ENCODE results near the gene GOLGA3.
"Not testable (repeated sequence)": the region's sequence is repeated elsewhere in the genome, so short reads cannot be mapped to it uniquely, and the experiment has no call there.

GOLGA3 gene

GRCh38 chr12:132828706-132829534 lies at the start of gene GOLGA3:
Gene GOLGA3 (minus strand): TSS chr12:132828869. CDS start chr12:132822128, 6,741 bp downstream.
- peak; percentile 26 to 96 (median 87) for DNase-seq

GRCh38 chr12:132874620-132875019 lies 46.0 kb upstream of the GOLGA3 start:
- not testable (repeated sequence) for DNase-seq

GRCh38 chr12:132874175-132874574 lies 45.5 kb upstream of the GOLGA3 start:
- no peak for DNase-seq

- DNase-seq, result no peak
These were observed 45.1 kb upstream of the GOLGA3 start for GRCh38 chr12:132873724-132874123.

- no peak for DNase-seq
These were observed 44.3 kb upstream of the GOLGA3 start for GRCh38 chr12:132872975-132873421.

- DNase-seq, result peak in 7 of 58 donors; percentile 6 to 38 (median 21)
These were observed 43.6 kb upstream of the GOLGA3 start for GRCh38 chr12:132872073-132872855.

- no peak for DNase-seq
These were observed 40.9 kb upstream of the GOLGA3 start for GRCh38 chr12:132869551-132869950.

- DNase-seq, result no peak
These were observed 37.7 kb upstream of the GOLGA3 start for GRCh38 chr12:132866251-132866828.

GRCh38 chr12:132861558-132861957 lies 32.9 kb upstream of the GOLGA3 start:
- DNase-seq, result no peak

- no peak for DNase-seq
These were observed 30.1 kb upstream of the GOLGA3 start for GRCh38 chr12:132858718-132859266.

GRCh38 chr12:132857019-132857418 lies 28.4 kb upstream of the GOLGA3 start:
- DNase-seq, result not testable (repeated sequence)

GRCh38 chr12:132856581-132856980 lies 27.9 kb upstream of the GOLGA3 start:
- DNase-seq, result no peak

GRCh38 chr12:132855211-132855610 lies 26.5 kb upstream of the GOLGA3 start:
- not testable (repeated sequence) for DNase-seq

GRCh38 chr12:132853285-132854092 lies 24.8 kb upstream of the GOLGA3 start:
- no peak for DNase-seq

- DNase-seq, result no peak
These were observed 23.8 kb upstream of the GOLGA3 start for GRCh38 chr12:132852496-132852895.

GRCh38 chr12:132851465-132851864 lies 22.8 kb upstream of the GOLGA3 start:
- DNase-seq, result no peak

- DNase-seq, result no peak
These were observed 21.6 kb upstream of the GOLGA3 start for GRCh38 chr12:132850291-132850690.

GRCh38 chr12:132848521-132848920 lies 19.9 kb upstream of the GOLGA3 start:
- DNase-seq, result no peak

- DNase-seq, result peak in 1 of 58 donors; percentile 7
These were observed 19.0 kb upstream of the GOLGA3 start for GRCh38 chr12:132847363-132848356.

All from anterior cingulate cortex (tissue), 58 donors.